Hepatocyte (in vitro differentiated cells): ENCODE data around the gene IQCM. TPM values are rescaled to one million over a fixed set of nuclear protein-coding genes. Genes with fewer than 3 reads are reported as not detected.
A peak's percentile ranks its signal among the peaks of the same experiment; 100 is the strongest.

Source experiments
- DNase-seq: peaks from one replicate; pipeline ENCODE4 v3.0.0-alpha.2; 2016; ENCODE audit warnings: low spot score
- H2AFZ ChIP-seq: fragments of 200-600 bp; sonication (generic); 2 replicates; pipeline ENCODE4 v1.6.0; 2016; ENCODE audit warnings: antibody characterized with exemption, mild to moderate bottlenecking
- H3K27ac ChIP-seq: fragments of 200-600 bp; sonication (generic); 2 replicates; pipeline ENCODE4 v1.5.1; 2016; ENCODE audit warnings: mild to moderate bottlenecking
- H3K27me3 ChIP-seq: fragments of 200-600 bp; sonication (generic); 2 replicates; pipeline ENCODE4 v1.6.1; 2016
- H3K36me3 ChIP-seq: fragments of 200-600 bp; sonication (generic); replicated peaks from 2 replicates; pipeline ENCODE4 v1.5.1; 2016; ENCODE audit warnings: low read depth; ENCODE audit not compliant: insufficient read depth
- H3K4me1 ChIP-seq: fragments of 200-600 bp; sonication (generic); 2 replicates; pipeline ENCODE4 v1.5.1; 2016; ENCODE audit warnings: mild to moderate bottlenecking, moderate library complexity; ENCODE audit not compliant: insufficient read depth
- H3K4me2 ChIP-seq: fragments of 200-600 bp; sonication (generic); 2 replicates; pipeline ENCODE4 v1.6.0; 2016
- H3K4me3 ChIP-seq: fragments of 200-600 bp; sonication (generic); 2 replicates; pipeline ENCODE4 v1.5.1; 2016; ENCODE audit warnings: mild to moderate bottlenecking
- H3K79me2 ChIP-seq: fragments of 200-600 bp; sonication (generic); 2 replicates; pipeline ENCODE4 v1.6.0; 2017; ENCODE audit warnings: mild to moderate bottlenecking
- H3K9me2 ChIP-seq: fragments of 200-600 bp; sonication (generic); replicated peaks from 2 replicates; pipeline ENCODE4 v1.6.0; 2017; ENCODE audit warnings: mild to moderate bottlenecking; ENCODE audit not compliant: insufficient read depth
- H3K9me3 ChIP-seq: fragments of 200-600 bp; sonication (generic); 2 replicates; pipeline ENCODE4 v1.5.1; 2016; ENCODE audit warnings: low read depth, mild to moderate bottlenecking
- H4K20me1 ChIP-seq: fragments of 200-600 bp; sonication (generic); 2 replicates; pipeline ENCODE4 v1.6.0; 2016; ENCODE audit warnings: mild to moderate bottlenecking; ENCODE audit not compliant: insufficient read depth, poor library complexity, severe bottlenecking
- CTCF ChIP-seq: fragments of 200-600 bp; sonication (generic); IDR thresholded peaks from 2 replicates; pipeline ENCODE4 v1.5.1; 2016; ENCODE audit warnings: antibody characterized with exemption, mild to moderate bottlenecking; ENCODE audit not compliant: poor library complexity
- EZH2 ChIP-seq: fragments of 200-600 bp; sonication (generic); IDR thresholded peaks from 2 replicates; pipeline ENCODE4 v1.6.1; 2016; ENCODE audit warnings: antibody characterized with exemption, mild to moderate bottlenecking, borderline replicate concordance
- EZH2phosphoT487 ChIP-seq: fragments of 200-600 bp; sonication (generic); IDR thresholded peaks from one replicate; pipeline ENCODE4 v1.6.1; 2018; ENCODE audit warnings: antibody characterized with exemption, mild to moderate bottlenecking, low read depth, moderate library complexity; ENCODE audit not compliant: unreplicated experiment, severe bottlenecking
- WGBS: methylation state at CpG from one replicate; pipeline ENCODE4 v1.1.6; 2016; ENCODE audit warnings: low lambda C conversion rate; ENCODE audit errors: missing lambda C conversion rate; 5-methylcytosine and 5-hydroxymethylcytosine counted together
- polyA plus RNA-seq: library from polyadenylated mRNA; unstranded; fragments of >200 nt; fragmentation: Nextera tagmentation; extraction: Ambion mirVana; gene quantifications from 2 replicates; pipeline ENCODE4 v1.2.1, GENCODE V29; 2016
- total RNA-seq: library from RNA; depleted of rRNA; stranded (reverse); fragments of >200 nt; gene quantifications from 2 replicates; pipeline ENCODE4 v1.2.3, GENCODE V29; 2014

IQCM gene
- total and polyA plus RNA-seq, 2 experiments from 2014 or later, result 0.06 to 1.5 TPM

- no peaks in the 10 kb centered on the region for H3K9me3 ChIP-seq
Observed at GRCh38 chr4:149466446-149466845, 349.2 kb downstream of the IQCM start.

GRCh38 chr4:149465955-149466354 is 349.7 kb downstream of the IQCM start:
- Histone ChIP-seq H3K4me2 (no peak overlapping the region), H2AFZ (no peak overlapping the region), H3K4me3 (no peak overlapping the region), H3K9me3 (no peaks in the 10 kb centered on the region), H3K9me2 (no peaks in the 10 kb centered on the region), H3K27ac (no peak overlapping the region), H3K79me2 (no peaks in the 10 kb centered on the region), H3K4me1 (no peaks in the 10 kb centered on the region), H4K20me1 (no peaks in the 10 kb centered on the region), H3K27me3 (no peaks in the 10 kb centered on the region), H3K36me3 (no peaks in the 10 kb centered on the region)
- DNase-seq, result no peak
- TF ChIP-seq EZH2 (no peak), CTCF (no peak), EZH2phosphoT487 (no peak)
- 87% methylated on average over 1 of the region's 1 CpG for WGBS

More at GRCh38 chr4:149466446-149466845, 349.2 kb downstream of the IQCM start:
- DNase-seq, result no peak
- Histone ChIP-seq H3K4me3 (no peak overlapping the region), H3K9me2 (no peaks in the 10 kb centered on the region), H3K27ac (no peak overlapping the region), H3K36me3 (no peaks in the 10 kb centered on the region), H2AFZ (no peak overlapping the region), H4K20me1 (no peaks in the 10 kb centered on the region), H3K4me2 (no peak overlapping the region), H3K79me2 (no peaks in the 10 kb centered on the region), H3K4me1 (no peaks in the 10 kb centered on the region), H3K27me3 (no peaks in the 10 kb centered on the region)
- no peak for TF ChIP-seq CTCF
- no peak for TF ChIP-seq EZH2
- no peak for TF ChIP-seq EZH2phosphoT487

GRCh38 chr4:149443537-149443936 is 372.1 kb downstream of the IQCM start:
- WGBS, result 91% methylated on average over 2 of the region's 2 CpGs
- TF ChIP-seq EZH2 (no peak), EZH2phosphoT487 (no peak), CTCF (no peak)
- H3K9me3 ChIP-seq, result no peaks in the 10 kb centered on the region

GRCh38 chr4:149441338-149441737 is 374.3 kb downstream of the IQCM start:
- Histone ChIP-seq H2AFZ (no peak overlapping the region), H3K27me3 (no peaks in the 10 kb centered on the region), H3K36me3 (no peaks in the 10 kb centered on the region), H3K9me2 (no peaks in the 10 kb centered on the region), H3K4me1 (no peaks in the 10 kb centered on the region), H3K4me3 (no peak overlapping the region), H3K79me2 (no peaks in the 10 kb centered on the region), H3K27ac (no peak overlapping the region), H3K9me3 (no peaks in the 10 kb centered on the region), H4K20me1 (no peaks in the 10 kb centered on the region), H3K4me2 (no peak overlapping the region)
- TF ChIP-seq EZH2, result no peak
- TF ChIP-seq CTCF, result no peak
- no peak for TF ChIP-seq EZH2phosphoT487
- 67% methylated on average over 1 of the region's 1 CpG for WGBS
- DNase-seq, result no peak

More at GRCh38 chr4:149443537-149443936, 372.1 kb downstream of the IQCM start:
- Histone ChIP-seq H3K27ac (peak overlapping the region; percentile 51), H3K79me2 (no peaks in the 10 kb centered on the region), H3K4me3 (no peak overlapping the region), H2AFZ (no peak overlapping the region), H3K4me1 (no peaks in the 10 kb centered on the region), H3K4me2 (no peak overlapping the region), H3K27me3 (no peaks in the 10 kb centered on the region), H3K9me2 (no peaks in the 10 kb centered on the region), H4K20me1 (no peaks in the 10 kb centered on the region), H3K36me3 (no peaks in the 10 kb centered on the region)
- DNase-seq, result no peak
